Testis (tissue), 3 donors: ENCODE data around the gene TMEM175. TPM values are rescaled to one million over a fixed set of nuclear protein-coding genes. Genes with fewer than 3 reads are reported as not detected.

Experiments
- DNase-seq: peaks from one replicate; pipeline ENCODE4 v3.0.0-alpha.2; 2019
- H3K27ac ChIP-seq, 2 donors: fragments of 200-600 bp; sonication (generic); one replicate each; pipeline ENCODE4 v1.5.1; 2019
- H3K27me3 ChIP-seq: fragments of 200-600 bp; sonication (generic); one replicate; pipeline ENCODE4 v1.5.1; 2019
- H3K36me3 ChIP-seq: fragments of 200-600 bp; sonication (generic); one replicate; pipeline ENCODE4 v1.5.1; 2017; ENCODE audit warnings: low read depth; ENCODE audit errors: missing control alignments
- H3K4me1 ChIP-seq: fragments of 200-600 bp; sonication (generic); one replicate; pipeline ENCODE4 v1.5.1; 2019
- H3K4me3 ChIP-seq, 2 donors: fragments of 200-600 bp; sonication (generic); one replicate each; pipeline ENCODE4 v1.5.1; 2017 to 2019
- H3K9me3 ChIP-seq: fragments of 200-600 bp; sonication (generic); one replicate; pipeline ENCODE4 v1.5.1; 2017
- POLR2A ChIP-seq: fragments of 450-650 bp; IDR thresholded peaks from one replicate; pipeline ENCODE4 v1.6.1; 2017; ENCODE audit warnings: antibody characterized with exemption, mild to moderate bottlenecking, moderate library complexity
- WGBS, 2 donors: methylation state at CpG; one replicate each; pipeline ENCODE4 v1.1.5; 2018; 5-methylcytosine and 5-hydroxymethylcytosine counted together
- intact Hi-C: fragments of 100-400 bp; cut with DNase I; formaldehyde crosslinking; loops from one replicate; pipeline ENCODE4 v1.15.1; 2023; ENCODE audit warnings: low total_unique reads
- polyA plus RNA-seq: library from polyadenylated mRNA; stranded (reverse); fragments of 350-450 nt; fragmentation: Illumina TruSeq; extraction: RNeasy Lipid Tissue Mini Kit (QIAGEN cat#74804); gene quantifications from one replicate; pipeline ENCODE4 v1.2.3, GENCODE V29; 2014; ENCODE audit warnings: low read depth, low replicate concordance; ENCODE audit not compliant: insufficient read depth
- total RNA-seq, 2 donors: library from RNA; depleted of rRNA; stranded (reverse); fragments of >200 nt; gene quantifications; one replicate each; pipeline ENCODE4 v1.2.3, GENCODE V29; 2016
- TF ChIP-seq, protein P1 (sequence below), 3 experiments: fragments of 450-650 bp in 2 of 3; fragments of 200-600 bp in 1 of 3; sonication (generic) in 1 of 3; IDR thresholded peaks; one replicate each; pipeline ENCODE4 v1.5.1; 2016 to 2019; ENCODE audit warnings: antibody characterized with exemption in 3 of 3, mild to moderate bottlenecking in 2 of 3, moderate library complexity in 1 of 3

Gene TMEM175
- total and polyA plus RNA-seq, 3 donors from 2014 or later = 50.5 to 88.2 (median 69.2) TPM

DNA sequence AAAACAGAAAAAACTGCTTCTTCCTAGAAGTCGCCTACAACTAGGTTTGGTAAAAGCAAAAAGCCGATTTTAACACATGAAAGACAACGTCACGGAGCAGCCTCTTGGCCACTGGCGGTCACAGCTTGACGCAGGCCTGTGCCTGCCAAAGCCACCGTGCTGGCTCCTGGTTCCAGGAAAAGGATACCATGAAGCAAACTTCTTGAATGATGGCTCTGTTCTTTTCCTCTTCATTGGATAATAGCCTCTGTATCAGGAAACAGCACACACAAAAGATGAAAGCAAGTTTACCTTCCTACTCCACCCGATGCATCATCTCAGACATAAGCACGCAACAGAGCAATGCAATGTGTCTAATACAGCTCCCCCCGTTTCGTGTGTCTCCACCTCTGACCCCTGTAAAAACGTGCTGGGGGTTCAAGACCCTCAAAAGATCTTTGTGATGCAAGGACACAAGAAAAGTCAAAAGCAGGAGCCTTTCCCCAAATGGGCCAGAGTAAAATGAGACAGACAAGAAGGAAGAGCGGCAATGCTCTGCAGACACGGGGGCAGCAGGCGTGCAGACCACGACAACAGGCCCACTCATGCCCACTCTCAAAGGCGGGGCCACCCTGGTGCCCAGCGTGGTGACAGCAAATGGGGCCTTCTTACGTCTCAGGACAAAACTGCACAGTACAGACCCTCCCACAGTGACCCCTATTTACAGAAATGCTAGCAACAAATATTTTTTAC is 19.5 kb upstream of the TMEM175 start:
- no peaks in the 10 kb centered on the region for H3K27me3 ChIP-seq
- TF ChIP-seq, protein P1, sequence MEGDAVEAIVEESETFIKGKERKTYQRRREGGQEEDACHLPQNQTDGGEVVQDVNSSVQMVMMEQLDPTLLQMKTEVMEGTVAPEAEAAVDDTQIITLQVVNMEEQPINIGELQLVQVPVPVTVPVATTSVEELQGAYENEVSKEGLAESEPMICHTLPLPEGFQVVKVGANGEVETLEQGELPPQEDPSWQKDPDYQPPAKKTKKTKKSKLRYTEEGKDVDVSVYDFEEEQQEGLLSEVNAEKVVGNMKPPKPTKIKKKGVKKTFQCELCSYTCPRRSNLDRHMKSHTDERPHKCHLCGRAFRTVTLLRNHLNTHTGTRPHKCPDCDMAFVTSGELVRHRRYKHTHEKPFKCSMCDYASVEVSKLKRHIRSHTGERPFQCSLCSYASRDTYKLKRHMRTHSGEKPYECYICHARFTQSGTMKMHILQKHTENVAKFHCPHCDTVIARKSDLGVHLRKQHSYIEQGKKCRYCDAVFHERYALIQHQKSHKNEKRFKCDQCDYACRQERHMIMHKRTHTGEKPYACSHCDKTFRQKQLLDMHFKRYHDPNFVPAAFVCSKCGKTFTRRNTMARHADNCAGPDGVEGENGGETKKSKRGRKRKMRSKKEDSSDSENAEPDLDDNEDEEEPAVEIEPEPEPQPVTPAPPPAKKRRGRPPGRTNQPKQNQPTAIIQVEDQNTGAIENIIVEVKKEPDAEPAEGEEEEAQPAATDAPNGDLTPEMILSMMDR (IDR thresholded peaks at IDR 0.05) = no peak
- TF ChIP-seq POLR2A = no peak

DNA sequence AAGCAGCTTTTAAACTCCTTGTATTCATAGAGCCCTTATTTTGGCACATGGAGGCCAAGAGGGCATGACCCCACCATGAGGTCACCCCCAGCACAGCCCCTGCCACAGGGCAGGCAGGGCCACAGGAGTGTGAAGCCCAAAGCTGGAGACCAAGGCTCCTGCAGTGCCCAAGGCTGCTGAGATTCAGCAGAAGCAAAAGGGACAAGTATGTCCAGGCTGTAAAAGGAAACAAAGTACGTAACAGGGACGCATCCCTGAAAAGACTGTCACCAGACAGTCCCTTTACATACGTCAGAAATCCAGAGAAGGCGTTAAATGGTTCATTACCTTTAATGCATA is 19.0 kb upstream of the TMEM175 start:
- Histone ChIP-seq H3K9me3 (no peaks in the 10 kb centered on the region), H3K27me3 (no peaks in the 10 kb centered on the region), H3K27ac (peak overlapping the region in 1 of 2 donors; percentile 72), H3K36me3 (no peaks in the 10 kb centered on the region), H3K4me1 (peaks cover 23% of the 10 kb centered on the region), H3K4me3 (no peak overlapping the region)
- WGBS, 2 donors = 49 to 80% methylated on average over 4 of the region's 4 CpGs
- no peak for DNase-seq
- TF ChIP-seq POLR2A = no peak
- TF ChIP-seq, protein P1 (IDR thresholded peaks at IDR 0.05) = no peak
- intact Hi-C loops = no loop called here

More for the DNA sequence above, 19.5 kb upstream of the TMEM175 start:
- intact Hi-C loops = no loop called here
- no peaks in the 10 kb centered on the region for H3K36me3 ChIP-seq
- H3K9me3 ChIP-seq = no peaks in the 10 kb centered on the region
- H3K4me1 ChIP-seq = peaks cover 23% of the 10 kb centered on the region
- peak; percentile 82 for DNase-seq
- H3K27ac ChIP-seq = peak overlapping the region; percentile 64 to 72
- no peak overlapping the region for H3K4me3 ChIP-seq
- 71 to 76% methylated on average over 19 of the region's 19 CpGs for WGBS, 2 donors

DNA sequence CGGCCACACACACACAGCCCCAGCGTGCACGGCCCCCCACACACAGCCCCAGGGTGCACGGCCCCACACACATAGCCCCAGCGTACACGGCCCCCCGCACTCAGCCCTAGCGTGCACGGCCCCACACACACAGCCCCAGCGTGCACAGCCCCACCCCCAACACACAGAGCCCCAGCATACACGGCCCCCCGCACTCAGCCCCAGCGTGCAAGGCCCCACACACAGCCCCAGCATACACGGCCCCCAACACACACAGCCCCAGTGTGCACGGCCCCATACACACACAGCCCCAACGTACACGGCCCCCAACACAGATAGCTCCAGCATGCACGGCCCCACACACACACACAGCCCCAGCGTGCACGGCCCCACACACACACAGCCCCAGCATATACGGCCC is 17.7 kb upstream of the TMEM175 start:
- DNase-seq = no peak
- TF ChIP-seq, protein P1 (IDR thresholded peaks at IDR 0.05) = no peak
- TF ChIP-seq POLR2A = no peak
- WGBS, 2 donors = 51 to 60% methylated on average over 6 to 17 of the region's 21 CpGs

DNA sequence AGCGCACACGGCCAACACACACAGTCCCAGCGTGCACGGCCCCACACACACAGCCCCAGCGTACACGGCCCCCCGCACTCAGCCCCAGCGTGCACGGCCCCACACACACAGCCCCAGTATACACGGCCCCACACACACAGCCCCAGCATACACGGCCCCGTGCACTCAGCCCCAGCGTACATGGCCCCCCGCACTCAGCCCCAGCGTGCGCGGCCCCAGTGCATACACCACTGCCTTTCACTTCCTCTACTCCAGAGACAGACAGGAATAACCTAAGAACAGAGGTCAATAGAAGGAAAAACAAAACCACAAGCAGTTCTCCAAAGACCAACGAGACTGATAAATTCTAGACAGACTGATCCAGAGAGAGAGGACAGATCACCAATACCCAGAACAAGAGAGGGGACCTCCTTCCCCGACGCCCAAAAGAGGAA is 17.2 kb upstream of the TMEM175 start:
- DNase-seq = no peak
- Histone ChIP-seq H3K4me1 (peaks cover 23% of the 10 kb centered on the region), H3K27me3 (no peaks in the 10 kb centered on the region), H3K27ac (peak overlapping the region in 1 of 2 donors; percentile 43), H3K9me3 (no peaks in the 10 kb centered on the region), H3K36me3 (no peaks in the 10 kb centered on the region), H3K4me3 (peak overlapping the region in 1 of 2 donors; percentile 34)
- WGBS, 2 donors = 64 to 65% methylated on average over 16 to 20 of the region's 20 CpGs
- intact Hi-C loops = no loop called here
- TF ChIP-seq, protein P1 (IDR thresholded peaks at IDR 0.05) = no peak
- no peak for TF ChIP-seq POLR2A

More for the DNA sequence above, 17.7 kb upstream of the TMEM175 start:
- H3K4me3 ChIP-seq = no peak overlapping the region
- H3K4me1 ChIP-seq = peaks cover 23% of the 10 kb centered on the region
- no peaks in the 10 kb centered on the region for H3K27me3 ChIP-seq
- no peaks in the 10 kb centered on the region for H3K36me3 ChIP-seq
- intact Hi-C loops = no loop called here
- H3K9me3 ChIP-seq = no peaks in the 10 kb centered on the region
- no peak overlapping the region for H3K27ac ChIP-seq

DNA sequence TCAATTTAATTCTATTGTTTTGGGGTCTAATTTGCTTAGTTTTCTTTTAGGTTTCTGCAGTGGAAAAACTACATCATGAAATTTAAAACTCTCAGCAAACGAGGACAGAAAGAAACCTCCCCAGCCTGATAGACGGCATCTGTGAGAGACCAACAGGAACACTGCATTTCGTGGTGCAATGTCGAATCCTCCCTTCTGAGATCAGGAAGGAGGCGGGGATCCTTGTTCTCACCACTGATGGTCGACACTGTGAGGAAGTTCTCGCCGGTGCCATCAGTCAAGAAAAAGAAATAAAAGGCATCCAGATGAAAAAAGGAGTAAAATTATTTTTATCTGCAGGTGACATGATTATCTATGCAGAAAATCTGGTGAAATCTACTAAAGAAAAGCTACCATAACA is 16.7 kb upstream of the TMEM175 start:
- H3K4me1 ChIP-seq = peaks cover 23% of the 10 kb centered on the region
- peak overlapping the region in 1 of 2 donors; percentile 43 for H3K27ac ChIP-seq
- no peaks in the 10 kb centered on the region for H3K36me3 ChIP-seq
- TF ChIP-seq, protein P1 (IDR thresholded peaks at IDR 0.05) = no peak
- TF ChIP-seq POLR2A = no peak
- peak; percentile 62 for DNase-seq
- no peaks in the 10 kb centered on the region for H3K27me3 ChIP-seq
- H3K4me3 ChIP-seq = no peak overlapping the region
- intact Hi-C loops = no loop called here
- no peaks in the 10 kb centered on the region for H3K9me3 ChIP-seq
- WGBS, 2 donors = 28 to 38% methylated on average over 8 of the region's 8 CpGs
